HepG2 (cell line): ENCODE results near the gene SUN5. TPM values are rescaled to one million over a fixed set of nuclear protein-coding genes. Genes with fewer than 3 reads are reported as not detected.

Experiments used
- ATAC-seq: fragments of 200-7000 bp; cut with Tn5 transposase; 3 replicates; pipeline ENCODE4 v1.9.1; 2020; ENCODE audit warnings: mild to moderate bottlenecking, moderate library complexity
- BruUV-seq: library from RNA; stranded (reverse); fragments of 400-500 nt; replicated peaks from 2 replicates; lab custom pipeline; 2021; lab: Mats Ljungman, UMichigan
- CTCF ChIA-PET: fragments of 300-600 bp; formaldehyde crosslinking; extraction: SDS; loops from one replicate; lab custom pipeline; 2021; ENCODE audit warnings: low total read pairs, inconsistent platforms, low intra/inter-chr PET ratio; lab: Yijun Ruan, JAX
- POLR2A ChIA-PET: fragments of 350-600 bp; sonication (Branson Sonifier 250); formaldehyde crosslinking; loops from one replicate; lab custom pipeline; 2020; ENCODE audit warnings: antibody characterized with exemption, inconsistent platforms; lab: Yijun Ruan, JAX
- DNase-seq: peaks from one replicate; pipeline ENCODE4 v3.0.0-alpha.2; 2015; ENCODE audit warnings: low spot score
- FAIRE-seq: peaks from 3 replicates; lab custom pipeline; 2011; peaks lifted over from hg19 to GRCh38; lab: Jason Lieb, UNC
- H2AFZ ChIP-seq: one replicate; pipeline ENCODE4 v1.6.1; 2011; ENCODE audit warnings: low read length, inconsistent platforms
- H3K27ac ChIP-seq: fragments of 300-600 bp; 3 replicates; pipeline ENCODE4 v1.8.0; 2011; ENCODE audit warnings: mixed run types, mild to moderate bottlenecking, mixed read lengths, low read length, inconsistent platforms; ENCODE audit not compliant: insufficient read depth; ENCODE audit errors: extremely low read length
- H3K27me3 ChIP-seq, 2 experiments: fragments of 200-600 bp in 1 of 2; 2 replicates in 1 of 2; 3 replicates in 1 of 2; pipeline versions ENCODE4 v1.6.0 to v1.8.0; 2011; ENCODE audit warnings: low read length in 2 of 2, mild to moderate bottlenecking in 2 of 2, moderate library complexity in 2 of 2, inconsistent platforms in 1 of 2; ENCODE audit not compliant: insufficient read depth in 2 of 2, control insufficient read depth in 1 of 2
- H3K36me3 ChIP-seq, 2 experiments: fragments of 200-600 bp in 1 of 2; replicated peaks in 1 of 2; 2 replicates in 1 of 2; 3 replicates in 1 of 2; pipeline versions ENCODE4 v1.5.1 to v1.8.0; 2011; ENCODE audit warnings: low read length in 2 of 2, inconsistent platforms in 1 of 2; ENCODE audit not compliant: insufficient read depth in 2 of 2, control insufficient read depth in 1 of 2
- H3K4me1 ChIP-seq: 2 replicates; pipeline ENCODE4 v1.5.1; 2012; ENCODE audit warnings: low read length, inconsistent platforms; ENCODE audit not compliant: insufficient read depth
- H3K4me2 ChIP-seq: 2 replicates; pipeline ENCODE4 v1.6.0; 2011; ENCODE audit warnings: low read depth, low read length, inconsistent platforms
- H3K4me3 ChIP-seq, 3 experiments: fragments of 200-600 bp in 1 of 3; sonication (generic), shearing (Covaris generic) in 1 of 3; replicated peaks in 1 of 3; 2 replicates each; pipeline ENCODE4 v1.5.1; 2011 to 2016; ENCODE audit warnings: low read length in 3 of 3, inconsistent platforms in 2 of 3, low read depth in 2 of 3, mild to moderate bottlenecking in 2 of 3, control low read depth in 1 of 3, mixed read lengths in 1 of 3; ENCODE audit not compliant: insufficient read depth in 1 of 3
- H3K79me2 ChIP-seq: one replicate; pipeline ENCODE4 v1.6.1; 2011; ENCODE audit warnings: low read length, inconsistent platforms; ENCODE audit not compliant: insufficient read depth
- H3K9ac ChIP-seq: 2 replicates; pipeline ENCODE4 v1.6.0; 2011; ENCODE audit warnings: mild to moderate bottlenecking, low read depth, low read length, inconsistent platforms; ENCODE audit not compliant: insufficient read depth
- H3K9me3 ChIP-seq: 2 replicates; pipeline ENCODE4 v1.5.1; 2012; ENCODE audit warnings: mild to moderate bottlenecking, low read length
- H4K20me1 ChIP-seq: 2 replicates; pipeline ENCODE4 v1.6.0; 2011; ENCODE audit warnings: inconsistent platforms, mild to moderate bottlenecking, low read length, moderate library complexity; ENCODE audit not compliant: insufficient read depth
- ARNT ChIP-seq: fragments of 450-650 bp; IDR thresholded peaks from 2 replicates; pipeline ENCODE4 v1.6.1; 2017
- ATRX ChIP-seq: sonication (generic); formaldehyde crosslinking; IDR thresholded peaks from 2 replicates; pipeline ENCODE4 v1.4.0; 2020; ENCODE audit warnings: missing genetic modification reagents, borderline replicate concordance
- CCAR2 ChIP-seq: fragments of 200-400 bp; formaldehyde crosslinking; optimal IDR thresholded peaks from 2 replicates; pipeline ENCODE3; 2018; ENCODE audit warnings: low read depth, mild to moderate bottlenecking, low read length, moderate library complexity
- FOXA1 ChIP-seq, 2 experiments: fragments of 450-650 bp in 1 of 2; sonication (generic) in 1 of 2; formaldehyde crosslinking in 1 of 2; IDR thresholded peaks; 2 replicates each; pipeline versions ENCODE4 v1.4.0 to v1.6.1; 2016 to 2020; ENCODE audit warnings: missing genetic modification reagents in 1 of 2
- FOXK2 ChIP-seq: fragments of 450-650 bp; IDR thresholded peaks from 2 replicates; pipeline ENCODE4 v1.6.1; 2016
- FUBP1 ChIP-seq: sonication (generic); formaldehyde crosslinking; IDR thresholded peaks from 2 replicates; pipeline ENCODE4 v1.5.1; 2020; ENCODE audit warnings: missing genetic modification reagents, mild to moderate bottlenecking, borderline replicate concordance
- HNRNPL ChIP-seq: fragments of 200-400 bp; formaldehyde crosslinking; IDR thresholded peaks from 2 replicates; pipeline ENCODE4 v1.6.1; 2017; ENCODE audit warnings: mild to moderate bottlenecking, low read depth, low read length
- HOXA9 ChIP-seq: sonication (generic); formaldehyde crosslinking; IDR thresholded peaks from 2 replicates; pipeline ENCODE4 v1.8.1; 2022; ENCODE audit warnings: missing genetic modification reagents, mild to moderate bottlenecking, moderate library complexity, borderline replicate concordance
- IKZF1 ChIP-seq: fragments of 450-650 bp; IDR thresholded peaks from 2 replicates; pipeline ENCODE4 v1.7.1; 2016
- MED1 ChIP-seq: sonication (generic); formaldehyde crosslinking; IDR thresholded peaks from 2 replicates; pipeline ENCODE4 v1.4.0; 2020; ENCODE audit warnings: missing genetic modification reagents
- NBN ChIP-seq: fragments of 450-650 bp; conservative IDR thresholded peaks from 2 replicates; pipeline ENCODE4 v1.6.1; 2017
- NFRKB ChIP-seq: fragments of 450-650 bp; IDR thresholded peaks from 2 replicates; pipeline ENCODE4 v1.6.1; 2017
- NONO ChIP-seq, 2 experiments: fragments of 450-650 bp in 1 of 2; sonication (generic) in 1 of 2; formaldehyde crosslinking in 1 of 2; IDR thresholded peaks in 1 of 2; conservative IDR thresholded peaks in 1 of 2; 2 replicates each; pipeline versions ENCODE4 v1.6.1 to v1.8.0; 2017 to 2022; ENCODE audit warnings: mild to moderate bottlenecking in 1 of 2, missing genetic modification reagents in 1 of 2, moderate library complexity in 1 of 2
- PTBP1 ChIP-seq: fragments of 200-400 bp; formaldehyde crosslinking; IDR thresholded peaks from 2 replicates; pipeline ENCODE4 v1.6.1; 2018; ENCODE audit warnings: low read length, low read depth; ENCODE audit not compliant: poor library complexity, severe bottlenecking
- SCMH1 ChIP-seq: sonication (generic); formaldehyde crosslinking; IDR thresholded peaks from 2 replicates; pipeline ENCODE4 v1.9.0; 2021; ENCODE audit warnings: missing genetic modification reagents, mild to moderate bottlenecking, borderline replicate concordance
- SKIL ChIP-seq: sonication (generic); formaldehyde crosslinking; IDR thresholded peaks from 2 replicates; pipeline ENCODE4 v1.8.0; 2022; ENCODE audit warnings: missing genetic modification reagents, mild to moderate bottlenecking, moderate library complexity, borderline replicate concordance
- ZBTB21 ChIP-seq: sonication (generic); formaldehyde crosslinking; IDR thresholded peaks from 2 replicates; pipeline ENCODE4 v1.4.0; 2020; ENCODE audit warnings: missing genetic modification reagents
- ZKSCAN1 ChIP-seq: fragments of 150-350 bp; IDR thresholded peaks from 2 replicates; pipeline ENCODE4 v1.6.1; 2014; ENCODE audit warnings: low read length
- ZNF282 ChIP-seq: fragments of 450-650 bp; IDR thresholded peaks from 2 replicates; pipeline ENCODE4 v1.6.1; 2018; ENCODE audit not compliant: partially characterized antibody
- ZNF292 ChIP-seq: sonication (generic); formaldehyde crosslinking; IDR thresholded peaks from 2 replicates; pipeline ENCODE4 v1.8.1; 2022; ENCODE audit warnings: mild to moderate bottlenecking, low read depth, missing genetic modification reagents, borderline replicate concordance
- ZNF326 ChIP-seq: sonication (generic); formaldehyde crosslinking; IDR thresholded peaks from 2 replicates; pipeline ENCODE4 v1.4.0; 2020; ENCODE audit warnings: missing genetic modification reagents, borderline replicate concordance
- ZNF605 ChIP-seq: sonication (generic); formaldehyde crosslinking; IDR thresholded peaks from 2 replicates; pipeline ENCODE4 v1.8.0; 2022; ENCODE audit warnings: mild to moderate bottlenecking, missing genetic modification reagents
- ZNF652 ChIP-seq: IDR thresholded peaks from 2 replicates; pipeline ENCODE4 v1.6.1; 2016; ENCODE audit warnings: low read depth, borderline replicate concordance
- ZNF724P ChIP-seq: sonication (generic); formaldehyde crosslinking; IDR thresholded peaks from 2 replicates; pipeline ENCODE4 v1.8.0; 2022; ENCODE audit warnings: missing genetic modification reagents, borderline replicate concordance
- WGBS: methylation state at CpG from one replicate; pipeline ENCODE4 v1.1.6; 2017; ENCODE audit warnings: low lambda C conversion rate; 5-methylcytosine and 5-hydroxymethylcytosine counted together
- in situ Hi-C: cut with HindIII; loops from 2 replicates; pipeline ENCODE4 v1.10.0; 2017; ENCODE audit warnings: low pct_unique_long_range_greater_than_20kb; ENCODE audit not compliant: extremely low pct_ligation_motif_present
- intact Hi-C: fragments of 100-400 bp; cut with micrococcal nuclease; formaldehyde crosslinking; loops from one replicate; pipeline ENCODE4 v1.10.0; 2022; ENCODE audit not compliant: unreplicated experiment
- polyA plus RNA-seq, 8 experiments: library from polyadenylated mRNA; depleted of rRNA in 3 of 8; stranded (reverse) in 7 of 8; unstranded in 1 of 8; fragments of >200 nt; fragmentation: Illumina TruSeq in 4 of 8; extraction: Trizol in 4 of 8; gene quantifications; 2 replicates each; pipeline versions ENCODE4 v1.2.1 to v1.2.3, GENCODE V29; 2011 to 2016; ENCODE audit warnings: low read depth in 4 of 8, missing spikeins in 1 of 8, mixed read lengths in 1 of 8; ENCODE audit not compliant: insufficient read depth in 1 of 8
- total RNA-seq, 5 experiments: library from RNA; depleted of rRNA; stranded (reverse); fragments of >200 nt; fragmentation: Illumina TruSeq; extraction: Trizol; gene quantifications; 2 replicates each; pipeline ENCODE4 v1.2.3, GENCODE V29; 2016; ENCODE audit warnings: low read depth in 1 of 5

SUN5 gene
- total and polyA plus RNA-seq, 2 of the 13 experiments (the other 11 are each of a cell fraction or from before 2014, with no cell fraction given): not detected

GRCh38 chr20:33042430-33042829 lies 38.2 kb upstream of the SUN5 start (continued):
- TF ChIP-seq PTBP1 (no peak), NFRKB (no peak), ZNF724P (CRISPR knock-in tag) (no peak), ZNF605 (CRISPR knock-in tag) (no peak), ZBTB21 (no peak), ZNF652 (CRISPR knock-in tag) (no peak), ZNF292 (CRISPR knock-in tag) (no peak), MED1 (CRISPR knock-in tag) (no peak), ZNF326 (CRISPR knock-in tag) (no peak), HOXA9 (CRISPR knock-in tag) (no peak), SCMH1 (CRISPR knock-in tag) (no peak), ZKSCAN1 (no peak)
- TF ChIP-seq, all 625 proteins: peak for 9

- no peak overlapping the region for H3K27ac ChIP-seq
- no peaks in the 10 kb centered on the region for H3K9me3 ChIP-seq
- no peak for FAIRE-seq
- H3K9ac ChIP-seq: no peak overlapping the region
- BruUV-seq: no TSS peak
- H3K36me3 ChIP-seq: no peaks in the 10 kb centered on the region
- intact Hi-C loops (no loop called here), in situ Hi-C loops (no loop called here)
- no peaks in the 10 kb centered on the region for H3K79me2 ChIP-seq
- peaks cover 38% of the 10 kb centered on the region for H3K4me1 ChIP-seq
- no peaks in the 10 kb centered on the region for H4K20me1 ChIP-seq
- peaks cover 1 to 4% of the 10 kb centered on the region in 2 experiments; a peak in 2 of 5 replicates for H3K27me3 ChIP-seq
- ChIA-PET CTCF (no interaction called here), POLR2A (no interaction called here)
- no peak for DNase-seq
- H3K4me3 ChIP-seq: no peak overlapping the region
- no peak for ATAC-seq
- H2AFZ ChIP-seq: no peak overlapping the region
- 62% methylated on average over 4 of the region's 4 CpGs for whole genome bisulfite sequencing
- H3K4me2 ChIP-seq: no peak overlapping the region
- TF ChIP-seq ARNT (0 out of 2 replicates have a peak, but pooled peaks have one; percentile 57), NONO (IDR thresholded peaks at IDR 0.05) (0 out of 2 replicates have a peak, but pooled peaks have one; percentile 10), NONO (CRISPR knock-in tag; conservative IDR thresholded peaks at IDR 0.05) (no peak), CCAR2 (no peak), FOXK2 (peak; percentile 62), ZNF282 (peak; percentile 83), HNRNPL (no peak), ATRX (CRISPR knock-in tag) (no peak), IKZF1 (peak; percentile 96; the same call in 1 of the 2 replicates), SKIL (CRISPR knock-in tag) (no peak), FOXA1 (IDR thresholded peaks at IDR 0.05) (0 out of 2 replicates have a peak, but pooled peaks have one; percentile 24), FOXA1 (CRISPR knock-in tag; IDR thresholded peaks at IDR 0.05) (no peak), FUBP1 (CRISPR knock-in tag) (no peak), NBN (peak; percentile 92; the same call in 1 of the 2 replicates)
These were observed 34.0 kb upstream of the SUN5 start for GRCh38 chr20:33038243-33038642.
